GM19099 (cell line): ENCODE measurements around the gene IGSF9B.

ENCODE experiments used
- POLR2A ChIP-seq: IDR thresholded peaks from 3 replicates; pipeline ENCODE4 v1.6.1; 2011; ENCODE audit warnings: low read depth; ENCODE audit not compliant: insufficient read length; ENCODE audit errors: extremely low read depth

IGSF9B gene

GRCh38 chr11:133968300-133968699 is 11.5 kb upstream of the IGSF9B start:
- no peak for TF ChIP-seq POLR2A

DNA sequence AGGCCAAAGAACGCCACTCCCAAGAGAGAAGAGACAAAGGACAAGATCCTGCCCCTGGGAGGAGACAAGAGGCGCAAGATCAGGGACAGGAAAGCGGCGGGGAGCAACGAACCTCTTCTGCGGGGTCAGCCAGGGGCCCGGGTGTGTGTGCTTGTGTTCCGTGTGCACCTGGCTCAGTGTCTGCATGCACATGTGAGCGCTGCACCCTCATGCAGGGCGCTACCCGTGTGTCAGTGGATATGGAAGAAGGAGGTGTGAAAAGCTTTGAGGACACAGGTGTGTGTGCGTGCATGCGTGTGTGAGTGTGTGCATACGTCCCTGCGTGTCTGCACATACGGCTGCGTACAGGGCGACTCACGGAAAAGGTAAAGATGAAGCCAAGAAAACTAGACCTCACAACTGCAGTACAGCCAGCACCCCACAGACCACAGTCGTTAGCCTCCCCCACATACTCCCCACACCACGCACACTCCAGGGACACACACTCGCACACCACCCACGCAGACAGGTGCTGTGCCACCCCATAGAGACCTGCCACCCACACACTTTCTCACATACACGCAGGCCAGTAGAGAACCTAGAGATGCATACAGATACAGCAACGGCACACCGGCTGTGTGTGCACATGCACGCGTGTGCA is 11.0 kb upstream of the IGSF9B start:
- no peak for TF ChIP-seq POLR2A

- no peak for TF ChIP-seq POLR2A
These were observed 10.3 kb upstream of the IGSF9B start for GRCh38 chr11:133966921-133967598.

- TF ChIP-seq POLR2A, result no peak
These were observed 9.4 kb upstream of the IGSF9B start for GRCh38 chr11:133966172-133966651.

DNA sequence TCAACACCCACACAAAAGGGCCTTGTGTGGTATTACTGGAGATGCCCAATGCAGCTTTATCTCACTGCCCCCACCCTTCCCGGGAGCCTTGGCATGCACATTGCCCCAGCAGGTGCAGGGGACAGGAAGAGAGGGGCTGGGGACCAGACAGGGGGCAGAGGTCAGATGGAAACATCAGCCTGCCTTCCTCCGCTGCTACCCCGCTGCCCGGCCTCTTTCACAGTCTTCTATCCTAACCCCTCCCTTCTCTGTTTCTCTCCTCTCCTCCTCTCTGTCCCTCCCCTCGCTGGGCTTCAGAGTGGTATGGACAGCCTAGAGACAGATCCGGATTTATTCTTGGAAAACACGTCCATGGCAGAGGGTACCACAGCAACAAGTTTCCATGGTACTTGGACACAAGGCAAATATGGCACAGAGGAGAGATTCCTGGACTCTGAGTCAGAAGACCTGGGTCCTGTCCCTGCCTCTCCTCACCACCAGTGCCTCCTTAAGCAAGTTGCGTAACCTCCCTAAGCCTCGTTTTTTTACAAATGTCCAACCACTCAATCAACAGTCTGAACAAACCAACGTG is 8.3 kb upstream of the IGSF9B start:
- no peak for TF ChIP-seq POLR2A

DNA sequence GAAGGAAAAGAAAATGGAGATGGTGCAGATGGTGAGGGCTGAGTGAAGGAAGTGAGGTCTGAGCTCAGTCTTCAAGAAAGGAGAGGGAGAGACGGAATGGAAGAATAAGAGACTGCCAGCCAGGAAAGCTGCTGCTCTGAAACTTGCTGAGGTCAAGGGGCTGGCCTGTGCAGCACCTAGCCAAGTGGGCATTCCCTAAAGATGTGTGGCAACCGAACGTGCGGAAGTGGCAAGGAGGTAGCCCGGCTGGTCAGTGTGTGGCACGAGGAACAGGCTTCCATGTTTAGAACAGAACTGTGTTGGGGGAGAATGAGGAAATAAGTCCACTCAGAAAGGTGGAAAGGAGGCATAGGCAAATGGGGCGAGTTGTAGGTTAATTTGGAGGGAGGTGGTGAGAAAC is 7.6 kb upstream of the IGSF9B start:
- TF ChIP-seq POLR2A, result no peak

DNA sequence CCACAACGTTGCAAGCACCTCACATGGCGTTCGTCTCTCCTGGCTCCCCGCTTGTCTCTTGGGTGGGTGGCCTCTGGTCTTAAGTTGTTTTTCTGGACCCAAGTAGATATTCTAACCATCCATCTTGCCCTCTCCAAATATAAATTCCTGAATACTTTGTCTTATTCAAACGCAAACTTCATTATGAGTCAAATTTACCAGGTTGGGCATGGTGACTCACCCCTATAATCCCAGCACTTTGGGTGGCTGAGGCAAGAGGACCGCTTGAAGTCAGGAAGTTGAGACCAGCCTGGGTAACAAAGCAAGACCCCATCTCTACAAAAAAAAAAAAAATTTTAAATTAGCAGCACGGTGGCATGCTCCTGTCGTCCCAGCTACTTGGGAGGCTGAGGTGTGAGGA is 5.1 kb upstream of the IGSF9B start:
- no peak for TF ChIP-seq POLR2A

DNA sequence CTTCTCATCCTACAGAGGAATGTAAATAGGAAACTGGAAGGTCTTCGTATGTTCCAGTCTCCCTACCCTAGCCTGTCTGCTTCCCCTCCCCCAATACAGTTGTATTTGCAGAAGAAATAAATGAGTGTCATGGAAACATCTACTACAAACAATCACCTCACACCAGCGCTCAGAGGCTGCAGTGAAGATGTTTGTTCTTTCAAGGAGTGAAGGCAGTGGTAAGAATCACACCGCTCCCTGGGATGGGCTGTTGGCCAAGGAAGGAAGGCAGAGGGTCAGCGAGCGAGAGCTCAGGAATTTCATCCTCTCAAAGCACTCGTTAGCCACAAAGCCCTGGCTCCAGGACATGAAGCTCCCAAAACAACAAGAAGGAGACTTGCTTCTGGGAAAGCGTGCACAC is 1.1 kb upstream of the IGSF9B start:
- TF ChIP-seq POLR2A, result no peak

- TF ChIP-seq POLR2A, result no peak
These were observed 785 bp downstream of the IGSF9B start for GRCh38 chr11:133955945-133956421.

GRCh38 chr11:133955081-133955891 is 1.5 kb downstream of the IGSF9B start:
- TF ChIP-seq POLR2A, result no peak

GRCh38 chr11:133953999-133954398 is 2.8 kb downstream of the IGSF9B start:
- no peak for TF ChIP-seq POLR2A

DNA sequence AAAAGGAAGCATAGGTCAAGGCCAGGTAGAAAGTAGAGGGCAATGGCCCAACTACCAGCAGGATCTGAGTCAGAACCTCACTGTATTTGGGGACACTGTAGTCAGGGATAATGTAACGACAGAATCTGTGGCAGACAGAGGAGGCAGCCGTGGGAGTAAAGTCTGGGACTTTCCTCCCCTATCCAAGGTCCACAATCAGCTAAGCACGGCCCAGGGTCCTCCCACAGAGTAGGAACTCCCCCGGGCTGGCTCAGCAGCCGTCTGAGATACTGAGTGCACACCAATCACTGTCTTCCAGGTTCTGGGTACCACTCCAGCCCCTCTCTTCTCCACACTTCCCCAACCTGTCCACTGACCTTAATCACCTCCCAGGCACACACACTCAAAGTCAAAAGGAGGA is 3.2 kb downstream of the IGSF9B start:
- TF ChIP-seq POLR2A, result no peak

DNA sequence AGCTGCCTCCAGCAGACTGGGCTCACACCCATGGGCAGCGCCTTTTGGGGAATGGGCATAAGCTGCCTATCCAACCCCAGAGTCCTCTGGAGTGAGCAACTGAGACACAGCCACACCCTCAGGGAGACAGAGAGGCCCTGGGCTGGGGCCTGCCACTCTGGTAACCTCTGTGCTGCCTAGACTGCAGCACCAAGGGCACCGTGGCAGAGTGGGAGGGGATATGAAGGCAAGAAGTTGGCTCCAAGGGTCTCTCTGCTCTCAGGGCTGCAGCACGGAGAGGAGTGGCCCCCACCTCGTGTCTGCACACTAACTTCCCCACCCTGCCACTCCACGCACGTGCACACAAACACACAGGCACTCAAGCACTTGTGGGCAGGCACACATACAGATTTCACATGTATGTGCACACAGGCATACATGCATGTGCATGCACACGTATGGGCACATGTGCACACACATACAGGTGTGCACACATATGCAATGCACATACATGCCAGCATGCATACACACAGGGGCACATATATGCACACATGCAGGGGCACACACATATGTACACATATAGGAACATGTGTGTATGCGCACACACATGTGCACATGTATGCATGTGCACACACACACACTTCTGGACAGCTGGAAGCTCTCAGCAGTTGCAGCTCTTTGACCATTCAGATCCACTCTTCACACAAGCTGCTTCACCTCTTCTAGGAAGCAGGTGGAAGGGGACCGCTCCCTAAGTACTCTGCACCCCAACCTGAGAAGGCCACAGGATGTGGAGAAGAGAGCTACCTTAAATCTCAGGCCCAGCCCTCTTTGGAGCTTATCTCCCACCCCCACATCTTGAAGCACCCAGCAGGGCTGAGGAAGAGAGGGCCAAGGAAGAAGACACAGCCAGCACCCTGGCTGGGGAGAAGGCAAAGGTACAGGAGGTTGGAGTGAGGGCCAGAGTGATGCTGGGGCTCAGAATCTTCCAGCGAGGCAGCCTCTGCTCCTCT is 4.3 kb downstream of the IGSF9B start:
- no peak for TF ChIP-seq POLR2A
